OCI-LY7 (cell line): ENCODE results near the gene HLCS. TPM values are rescaled to one million over a fixed set of nuclear protein-coding genes. Genes with fewer than 3 reads are reported as not detected.

ENCODE experiments used
- BruUV-seq: library from RNA; stranded (reverse); fragments of 400-500 nt; replicated peaks from 2 replicates; lab custom pipeline; 2021; lab: Mats Ljungman, UMichigan
- CTCF ChIA-PET: fragments of 300-600 bp; sonication (Branson Sonifier 250); formaldehyde crosslinking; loops from one replicate; lab custom pipeline; 2022; ENCODE audit warnings: antibody characterized with exemption; ENCODE audit not compliant: unreplicated experiment; lab: Charles Lee
- POLR2A ChIA-PET: fragments of 300-600 bp; sonication (Branson Sonifier 250); formaldehyde crosslinking; loops from one replicate; lab custom pipeline; 2022; ENCODE audit warnings: antibody characterized with exemption; lab: Charles Lee
- DNase-seq: peaks from one replicate; pipeline ENCODE4 v3.0.0-alpha.2; 2015; ENCODE audit warnings: low spot score
- H2AFZ ChIP-seq: fragments of 200-600 bp; sonication (generic), shearing (Covaris generic); 2 replicates; pipeline ENCODE4 v1.6.1; 2014; ENCODE audit warnings: mild to moderate bottlenecking, antibody characterized with exemption, low read length, moderate library complexity
- H3K27ac ChIP-seq: fragments of 200-600 bp; sonication (generic); 2 replicates; pipeline ENCODE4 v1.5.1; 2014; ENCODE audit warnings: mixed run types, low read depth, mild to moderate bottlenecking, moderate library complexity, low read length, inconsistent platforms; ENCODE audit not compliant: poor library complexity, severe bottlenecking
- H3K36me3 ChIP-seq: fragments of 200-600 bp; sonication (generic); 2 replicates; pipeline ENCODE4 v1.6.1; 2014; ENCODE audit warnings: mild to moderate bottlenecking, antibody characterized with exemption, low read length, moderate library complexity, mixed read lengths; ENCODE audit not compliant: insufficient read depth
- H3K4me1 ChIP-seq: fragments of 200-600 bp; sonication (generic); 2 replicates; pipeline ENCODE4 v1.5.1; 2014; ENCODE audit warnings: mild to moderate bottlenecking, low read length; ENCODE audit not compliant: insufficient read depth, poor library complexity, severe bottlenecking
- H3K4me2 ChIP-seq: fragments of 200-600 bp; sonication (generic); 2 replicates; pipeline ENCODE4 v1.6.1; 2014; ENCODE audit warnings: mild to moderate bottlenecking, low read length
- H3K4me3 ChIP-seq: fragments of 200-600 bp; sonication (generic); 2 replicates; pipeline ENCODE4 v1.5.1; 2014; ENCODE audit warnings: mild to moderate bottlenecking, low read depth, low read length; ENCODE audit not compliant: poor library complexity, severe bottlenecking
- H3K79me2 ChIP-seq: fragments of 200-600 bp; sonication (generic); 2 replicates; pipeline ENCODE4 v1.6.1; 2016; ENCODE audit warnings: low read depth, mild to moderate bottlenecking, low read length, moderate library complexity, mixed read lengths; ENCODE audit not compliant: insufficient read depth
- H3K9me2 ChIP-seq: fragments of 200-600 bp; sonication (generic); 2 replicates; pipeline ENCODE4 v1.6.1; 2016; ENCODE audit warnings: mild to moderate bottlenecking, low read length, mixed read lengths; ENCODE audit not compliant: insufficient read depth
- H3K9me3 ChIP-seq: fragments of 200-600 bp; sonication (generic); 2 replicates; pipeline ENCODE4 v1.6.1; 2014; ENCODE audit warnings: mild to moderate bottlenecking, mixed run types, low read length, mixed read lengths
- H4K20me1 ChIP-seq: fragments of 200-600 bp; sonication (generic); 2 replicates; pipeline ENCODE4 v1.6.1; 2014; ENCODE audit warnings: mild to moderate bottlenecking, antibody characterized with exemption, low read length, moderate library complexity, mixed read lengths; ENCODE audit not compliant: insufficient read depth
- EZH2phosphoT487 ChIP-seq: fragments of 200-600 bp; sonication (generic); IDR thresholded peaks from 2 replicates; pipeline ENCODE4 v1.6.1; 2018; ENCODE audit warnings: low read depth, borderline replicate concordance, mild to moderate bottlenecking, mixed run types, antibody characterized with exemption, low read length, moderate library complexity, mixed read lengths
- intact Hi-C: fragments of 100-400 bp; cut with micrococcal nuclease; formaldehyde crosslinking; loops from one replicate; pipeline ENCODE4 v1.10.0; 2022; ENCODE audit not compliant: unreplicated experiment
- total RNA-seq, 2 experiments: library from RNA; depleted of rRNA in 1 of 2; stranded (reverse); fragments of >200 nt in 1 of 2; shearing (Covaris generic) in 1 of 2; gene quantifications; 2 replicates each; pipeline ENCODE4 v1.2.3, GENCODE V29; 2014 to 2022
- TF ChIP-seq, protein P1 (sequence below): fragments of 200-600 bp; sonication (generic); conservative IDR thresholded peaks from 2 replicates; pipeline ENCODE4 v1.5.1; 2014; ENCODE audit warnings: mild to moderate bottlenecking, antibody characterized with exemption, low read length, moderate library complexity, mixed read lengths

HLCS gene
- total RNA-seq, 2 experiments from 2014 or later, result 12.0 to 20.9 TPM

DNA sequence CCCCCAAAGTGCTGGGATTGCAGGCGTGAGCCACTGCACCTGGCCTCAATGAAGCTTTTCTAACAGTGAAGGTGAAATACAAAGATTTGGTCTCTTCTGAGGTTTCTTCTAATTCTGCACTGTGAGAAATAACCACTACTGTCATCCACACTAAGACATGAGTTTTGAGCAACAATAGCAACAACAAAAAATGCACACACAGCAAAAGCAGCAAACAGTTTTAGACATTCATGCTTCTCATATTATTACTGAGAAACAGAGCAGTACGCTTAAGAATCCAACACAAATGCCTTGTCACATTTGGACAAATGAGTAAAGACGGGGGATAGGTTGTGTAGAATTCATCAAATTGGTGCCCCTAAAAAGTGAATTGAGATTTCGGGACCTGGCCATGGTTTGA, 151.2 kb downstream of the HLCS start:
- BruUV-seq, result no TSS peak
- H3K9me2 ChIP-seq, result no peaks in the 10 kb centered on the region
- no peaks in the 10 kb centered on the region for H3K79me2 ChIP-seq
- no peaks in the 10 kb centered on the region for H4K20me1 ChIP-seq
- no peaks in the 10 kb centered on the region for H3K4me1 ChIP-seq
- DNase-seq, result no peak
- H3K9me3 ChIP-seq, result no peaks in the 10 kb centered on the region
- H3K4me2 ChIP-seq, result no peak overlapping the region
- intact Hi-C loops, result no loop called here
- no peak for TF ChIP-seq EZH2phosphoT487
- TF ChIP-seq, protein P1, sequence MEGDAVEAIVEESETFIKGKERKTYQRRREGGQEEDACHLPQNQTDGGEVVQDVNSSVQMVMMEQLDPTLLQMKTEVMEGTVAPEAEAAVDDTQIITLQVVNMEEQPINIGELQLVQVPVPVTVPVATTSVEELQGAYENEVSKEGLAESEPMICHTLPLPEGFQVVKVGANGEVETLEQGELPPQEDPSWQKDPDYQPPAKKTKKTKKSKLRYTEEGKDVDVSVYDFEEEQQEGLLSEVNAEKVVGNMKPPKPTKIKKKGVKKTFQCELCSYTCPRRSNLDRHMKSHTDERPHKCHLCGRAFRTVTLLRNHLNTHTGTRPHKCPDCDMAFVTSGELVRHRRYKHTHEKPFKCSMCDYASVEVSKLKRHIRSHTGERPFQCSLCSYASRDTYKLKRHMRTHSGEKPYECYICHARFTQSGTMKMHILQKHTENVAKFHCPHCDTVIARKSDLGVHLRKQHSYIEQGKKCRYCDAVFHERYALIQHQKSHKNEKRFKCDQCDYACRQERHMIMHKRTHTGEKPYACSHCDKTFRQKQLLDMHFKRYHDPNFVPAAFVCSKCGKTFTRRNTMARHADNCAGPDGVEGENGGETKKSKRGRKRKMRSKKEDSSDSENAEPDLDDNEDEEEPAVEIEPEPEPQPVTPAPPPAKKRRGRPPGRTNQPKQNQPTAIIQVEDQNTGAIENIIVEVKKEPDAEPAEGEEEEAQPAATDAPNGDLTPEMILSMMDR, result no peak
- H2AFZ ChIP-seq, result no peak overlapping the region
- ChIA-PET POLR2A (no interaction called here), CTCF (no interaction called here)
- H3K4me3 ChIP-seq, result no peak overlapping the region
- no peak overlapping the region for H3K27ac ChIP-seq
- H3K36me3 ChIP-seq, result no peaks in the 10 kb centered on the region

DNA sequence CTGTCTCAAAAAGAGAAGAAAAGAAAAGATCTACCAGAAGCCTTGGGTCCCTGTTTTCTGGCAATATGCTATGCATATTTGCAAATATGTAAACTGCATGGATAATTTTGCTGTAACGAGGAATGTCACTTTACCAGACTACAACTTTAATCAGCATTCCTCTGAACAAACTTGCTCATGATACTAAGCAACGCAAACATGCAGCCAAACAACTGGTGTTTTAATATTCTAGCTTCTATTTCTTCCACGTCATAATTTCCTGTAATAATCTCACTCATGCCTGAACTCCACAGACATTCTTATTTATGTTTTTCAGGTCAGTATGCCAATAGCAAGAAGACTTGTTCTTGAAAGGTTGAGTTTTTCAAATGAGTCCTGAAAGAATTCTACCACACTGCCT, 153.4 kb downstream of the HLCS start:
- no peaks in the 10 kb centered on the region for H3K36me3 ChIP-seq
- TF ChIP-seq, protein P1, result no peak
- no peak for TF ChIP-seq EZH2phosphoT487
- no peaks in the 10 kb centered on the region for H3K4me1 ChIP-seq
- BruUV-seq, result no TSS peak
- no peak overlapping the region for H2AFZ ChIP-seq
- H3K4me3 ChIP-seq, result no peak overlapping the region
- no peaks in the 10 kb centered on the region for H3K79me2 ChIP-seq
- intact Hi-C loops, result no loop called here
- no peak for DNase-seq
- H3K27ac ChIP-seq, result no peak overlapping the region
- POLR2A ChIA-PET, result interaction anchor here (0.6 to 1.0 kb wide), 2 partner anchors 34 to 1189 kb away, joined by 3 to 4 read pairs; no protein-coding TSS in a partner anchor
- no peaks in the 10 kb centered on the region for H4K20me1 ChIP-seq
- H3K9me2 ChIP-seq, result no peaks in the 10 kb centered on the region
- CTCF ChIA-PET, result no interaction called here
- no peak overlapping the region for H3K4me2 ChIP-seq
- H3K9me3 ChIP-seq, result no peaks in the 10 kb centered on the region

GRCh38 chr21:36811762-36812161, 154.7 kb downstream of the HLCS start:
- H3K4me1 ChIP-seq, result no peaks in the 10 kb centered on the region
- no peak for TF ChIP-seq EZH2phosphoT487
- TF ChIP-seq, protein P1, result no peak
- ChIA-PET CTCF (no interaction called here), POLR2A (no interaction called here)
- BruUV-seq, result no TSS peak
- H3K27ac ChIP-seq, result no peak overlapping the region
- no peaks in the 10 kb centered on the region for H3K9me2 ChIP-seq
- intact Hi-C loops, result no loop called here
- H3K36me3 ChIP-seq, result no peaks in the 10 kb centered on the region
- H3K4me2 ChIP-seq, result no peak overlapping the region
- H3K4me3 ChIP-seq, result no peak overlapping the region
- H2AFZ ChIP-seq, result no peak overlapping the region
- no peaks in the 10 kb centered on the region for H3K79me2 ChIP-seq
- H4K20me1 ChIP-seq, result no peaks in the 10 kb centered on the region
- DNase-seq, result no peak
- H3K9me3 ChIP-seq, result no peaks in the 10 kb centered on the region
